HG02610 (cell line): ENCODE data around the gene INSIG2.
"Not testable (repeated sequence)": the region's sequence is repeated elsewhere in the genome, so short reads cannot be mapped to it uniquely, and the experiment has no call there.

Experiments used
- ATAC-seq: cut with Tn5 transposase; IDR thresholded peaks from one replicate; pipeline ENCODE4 v1.9.1; 2021; ENCODE audit warnings: mild to moderate bottlenecking, moderate library complexity; ENCODE audit not compliant: unreplicated experiment

The INSIG2 gene

GRCh38 chr2:118059919-118060478 is 28.3 kb upstream of the INSIG2 start:
- ATAC-seq, result peak; percentile 32

DNA sequence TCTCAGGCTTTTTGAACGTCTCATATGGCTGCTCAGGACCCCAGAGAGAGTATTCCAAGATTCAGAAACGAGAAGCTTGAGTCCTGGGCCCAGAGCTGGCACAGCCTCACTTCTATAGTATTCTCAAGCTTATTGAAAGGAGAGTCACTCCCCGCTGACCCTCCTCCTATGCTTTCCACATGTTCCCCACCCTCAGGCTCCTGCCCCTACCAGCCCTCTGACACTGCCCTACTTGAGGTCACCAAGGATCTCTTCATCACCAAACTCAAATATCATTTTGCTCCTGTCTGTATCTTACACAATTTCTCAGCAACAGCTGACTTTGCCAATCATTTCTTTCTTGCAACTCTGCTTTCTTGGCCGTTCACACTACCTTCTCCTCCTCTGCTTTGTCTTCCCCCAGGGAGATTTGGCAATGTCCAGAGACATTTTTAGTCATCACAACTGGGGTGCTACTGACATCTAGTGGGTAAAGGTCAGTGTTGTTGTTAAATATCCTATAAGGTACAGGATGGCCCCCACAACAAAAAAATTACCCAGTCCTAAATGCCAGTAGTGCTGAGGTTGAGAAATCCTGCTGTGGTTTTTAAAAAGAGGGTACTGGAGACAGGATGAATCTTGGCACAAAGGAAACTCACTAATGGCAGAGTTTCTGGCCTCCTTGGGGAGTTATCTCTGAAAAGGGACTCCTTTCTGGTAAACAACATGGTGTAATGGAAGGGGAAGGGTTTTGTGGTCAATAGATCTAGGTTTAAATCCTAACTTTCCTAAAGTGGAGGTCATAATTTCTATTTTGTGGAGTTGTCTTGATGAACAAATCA is 26.9 kb upstream of the INSIG2 start:
- peak; percentile 63 for ATAC-seq

GRCh38 chr2:118062048-118062447 is 26.2 kb upstream of the INSIG2 start:
- ATAC-seq, result no peak

GRCh38 chr2:118062669-118063068 is 25.6 kb upstream of the INSIG2 start:
- ATAC-seq, result no peak

DNA sequence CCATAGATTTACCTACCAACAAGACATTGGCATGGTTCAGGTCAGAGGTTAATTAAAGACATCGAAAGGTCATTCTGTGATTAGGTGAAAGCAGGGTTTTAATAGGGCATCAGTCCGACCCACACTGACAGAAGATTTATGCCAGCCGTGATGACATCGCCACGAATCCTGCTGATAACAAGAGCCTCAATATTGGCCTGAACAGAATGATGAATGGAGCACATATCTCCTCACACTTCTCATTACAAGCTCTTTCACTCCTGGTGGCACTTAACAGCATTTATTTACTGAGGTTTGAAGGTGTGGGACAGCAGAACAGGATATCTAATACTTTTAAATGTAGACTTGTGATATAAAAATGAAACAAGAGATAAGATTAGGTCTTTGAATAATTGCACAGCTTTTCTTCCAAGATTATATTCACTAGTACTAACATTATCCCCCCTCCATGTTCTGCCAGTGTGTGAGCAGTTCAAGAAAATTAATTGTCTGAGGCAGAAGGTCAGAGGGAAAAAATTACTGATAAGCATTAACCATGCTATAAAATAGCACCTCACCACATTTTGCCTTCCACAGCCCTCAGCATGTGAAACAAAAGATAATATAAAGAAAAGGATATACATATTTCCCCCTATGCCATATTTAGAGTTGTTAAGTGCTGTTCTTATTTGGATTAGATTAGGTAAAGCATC is 23.1 kb upstream of the INSIG2 start:
- no peak for ATAC-seq

GRCh38 chr2:118065921-118066511 is 22.3 kb upstream of the INSIG2 start:
- no peak for ATAC-seq

DNA sequence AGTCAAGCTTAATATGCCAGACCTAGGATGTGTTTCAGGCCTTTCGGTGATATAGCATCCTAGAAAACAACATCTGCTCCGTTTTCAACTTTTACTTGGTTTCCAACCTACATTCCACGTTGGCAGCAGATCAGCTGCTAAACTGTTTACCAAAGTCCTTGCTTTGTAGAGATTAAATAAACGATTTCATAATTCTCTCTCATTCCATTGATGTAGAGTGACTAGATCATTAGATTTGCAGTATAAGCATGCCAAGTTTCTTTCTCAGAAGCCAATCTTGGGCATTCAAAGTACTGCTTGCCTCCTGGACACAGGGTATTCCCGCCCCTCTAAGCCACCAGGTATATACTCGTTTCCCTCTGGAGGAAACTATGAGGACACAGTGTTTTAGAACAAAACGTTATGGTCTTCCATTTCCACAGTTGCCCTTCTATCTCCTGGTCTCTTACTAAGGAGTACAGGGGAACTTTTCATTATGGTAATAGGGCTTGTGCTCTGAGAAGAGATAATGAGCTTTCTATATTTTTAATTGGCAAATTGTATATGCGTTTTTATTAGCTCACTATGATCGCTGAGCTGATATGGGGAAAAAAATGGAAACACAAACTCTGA is 10.5 kb upstream of the INSIG2 start:
- ATAC-seq, result no peak

- ATAC-seq, result no peak
Observed at GRCh38 chr2:118078734-118079133, 9.5 kb upstream of the INSIG2 start.

DNA sequence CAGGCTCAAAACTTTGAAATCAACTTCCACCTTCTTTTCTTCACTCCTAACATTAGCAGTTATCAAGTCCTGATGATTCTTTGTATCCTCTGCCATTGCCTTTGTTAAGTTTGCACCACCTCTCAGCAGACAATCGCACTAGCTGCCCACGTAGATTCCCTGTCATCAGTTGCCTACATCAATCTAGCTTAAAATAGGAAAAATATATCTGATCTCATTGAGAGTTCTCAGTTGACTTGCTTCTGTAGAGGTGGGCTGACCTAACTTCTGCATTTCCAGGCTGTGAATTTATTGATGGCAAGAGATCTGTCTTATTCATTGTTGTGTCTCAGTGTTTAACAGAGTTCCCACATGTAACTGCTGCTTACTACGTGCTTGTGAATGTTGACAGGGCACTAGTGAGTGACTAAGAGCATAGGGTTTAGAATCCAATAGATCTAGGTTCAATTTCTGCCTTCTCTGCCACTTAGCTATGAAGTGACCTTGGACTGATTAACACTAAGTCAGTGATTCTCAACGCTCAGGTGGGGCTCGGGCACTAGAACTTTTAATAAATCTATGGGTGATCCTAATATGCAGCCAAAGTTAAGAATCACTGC is 3.7 kb upstream of the INSIG2 start:
- no peak for ATAC-seq

DNA sequence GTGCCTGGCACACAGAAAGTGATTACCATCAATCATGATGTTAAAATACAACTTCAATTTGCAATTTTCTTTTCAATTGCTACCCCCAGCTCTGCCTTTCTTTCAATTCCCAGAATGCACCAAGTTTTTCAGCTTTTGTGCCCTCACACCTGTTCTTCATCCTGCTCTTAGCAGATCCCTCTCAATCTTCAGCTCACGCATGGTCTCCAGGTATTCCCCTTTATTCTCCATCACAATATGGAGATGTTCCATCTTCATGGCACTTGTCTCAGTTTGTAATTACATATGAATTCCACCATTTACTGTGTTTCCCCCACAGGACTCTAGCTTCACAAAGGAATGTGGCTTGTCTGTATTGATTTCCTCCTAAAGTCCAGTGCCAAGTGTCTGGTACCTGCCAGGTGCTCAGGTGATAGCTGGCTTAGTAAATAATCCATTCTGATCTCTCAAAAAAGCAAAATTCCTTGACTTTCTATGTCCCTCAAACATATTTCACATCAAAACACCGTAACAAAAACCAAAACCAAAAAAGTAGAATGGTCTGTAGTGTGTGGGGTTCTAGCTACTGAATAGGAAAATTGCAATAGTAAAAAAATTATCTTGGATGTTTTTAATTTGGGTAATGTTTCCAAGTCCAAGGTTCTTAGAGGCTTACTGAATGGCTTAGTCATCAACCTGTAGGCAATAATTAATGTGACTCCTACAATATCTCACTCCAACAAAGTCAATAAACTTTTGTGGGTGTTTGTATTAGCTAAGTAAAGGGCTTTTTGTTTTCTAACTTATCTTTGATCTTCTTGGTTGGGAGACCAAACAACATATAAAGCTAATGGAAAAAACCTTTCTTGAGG is 2.9 kb upstream of the INSIG2 start:
- no peak for ATAC-seq

GRCh38 chr2:118086024-118086633 is 2.1 kb upstream of the INSIG2 start:
- no peak for ATAC-seq

- peak; percentile 29 for ATAC-seq
Observed at GRCh38 chr2:118089139-118089800, 999 bp downstream of the INSIG2 start.

GRCh38 chr2:118090387-118091139 is 2.3 kb downstream of the INSIG2 start:
- ATAC-seq, result no peak

- ATAC-seq, result no peak
Observed at GRCh38 chr2:118091140-118091478, 2.8 kb downstream of the INSIG2 start.

DNA sequence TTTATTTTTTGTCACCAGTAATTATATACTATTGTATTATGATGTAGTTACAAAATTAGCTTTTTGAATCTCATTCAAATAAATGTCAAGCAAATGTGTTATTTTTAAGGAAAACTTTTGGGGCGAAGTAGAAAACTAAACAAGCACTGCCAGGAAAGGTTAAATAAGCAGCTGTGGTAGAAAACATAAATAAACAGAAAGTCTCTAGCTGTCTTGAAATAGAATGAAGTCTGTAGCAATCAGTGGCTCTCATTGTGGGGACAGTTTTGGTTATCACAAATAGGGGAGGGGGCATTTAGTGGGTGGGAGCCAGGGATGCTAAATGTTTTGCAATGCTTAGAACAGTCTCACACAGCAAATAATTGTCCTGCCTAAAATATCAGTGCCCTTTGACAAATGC is 3.4 kb downstream of the INSIG2 start:
- no peak for ATAC-seq

DNA sequence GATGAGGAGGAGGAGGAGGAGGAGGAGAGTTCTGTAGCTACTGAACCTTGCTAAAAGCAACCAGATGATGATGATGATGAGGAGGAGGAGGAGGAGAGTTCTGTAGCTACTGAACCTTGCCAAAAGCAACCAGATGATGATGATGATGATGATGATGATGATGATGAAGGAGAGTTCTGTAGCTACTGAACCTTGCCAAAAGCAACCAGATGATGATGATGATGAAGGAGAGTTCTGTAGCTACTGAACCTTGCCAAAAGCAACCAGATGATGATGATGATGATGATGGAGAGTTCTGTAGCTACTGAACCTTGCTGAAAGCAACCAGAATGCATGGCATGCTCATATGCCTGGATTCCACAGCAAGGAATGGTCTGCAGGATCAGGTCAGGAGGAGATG is 5.8 kb downstream of the INSIG2 start:
- not testable (repeated sequence) for ATAC-seq

GRCh38 chr2:118094503-118094902 is 6.2 kb downstream of the INSIG2 start:
- ATAC-seq, result no peak

- ATAC-seq, result no peak
Observed at GRCh38 chr2:118095610-118096009, 7.3 kb downstream of the INSIG2 start.
